GM19463 (cell line): ENCODE measurements around the gene RGSL1.

Source experiments
- ATAC-seq: cut with Tn5 transposase; IDR thresholded peaks from one replicate; pipeline ENCODE4 v1.9.1; 2021; ENCODE audit warnings: mild to moderate bottlenecking, moderate library complexity; ENCODE audit not compliant: unreplicated experiment

Gene RGSL1

DNA sequence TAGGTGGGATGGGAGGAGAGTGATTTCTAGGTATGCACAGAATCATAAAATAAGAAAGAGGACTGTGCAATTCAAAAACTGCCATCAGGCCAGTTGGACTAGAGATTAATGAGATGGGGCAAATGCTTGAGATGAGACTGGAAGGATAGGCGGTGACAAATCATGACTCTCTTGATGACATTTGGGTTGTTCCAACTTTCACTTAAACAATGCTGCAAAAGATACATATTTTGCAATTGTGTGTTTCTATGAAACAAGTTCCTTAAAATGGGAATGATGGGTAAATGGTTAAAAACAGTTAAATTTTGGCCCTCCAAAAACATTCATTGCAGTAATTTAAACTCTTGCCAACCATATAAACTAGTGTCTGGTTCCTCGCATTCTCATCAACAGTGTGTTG, 84.0 kb downstream of the RGSL1 start:
- ATAC-seq = no peak

DNA sequence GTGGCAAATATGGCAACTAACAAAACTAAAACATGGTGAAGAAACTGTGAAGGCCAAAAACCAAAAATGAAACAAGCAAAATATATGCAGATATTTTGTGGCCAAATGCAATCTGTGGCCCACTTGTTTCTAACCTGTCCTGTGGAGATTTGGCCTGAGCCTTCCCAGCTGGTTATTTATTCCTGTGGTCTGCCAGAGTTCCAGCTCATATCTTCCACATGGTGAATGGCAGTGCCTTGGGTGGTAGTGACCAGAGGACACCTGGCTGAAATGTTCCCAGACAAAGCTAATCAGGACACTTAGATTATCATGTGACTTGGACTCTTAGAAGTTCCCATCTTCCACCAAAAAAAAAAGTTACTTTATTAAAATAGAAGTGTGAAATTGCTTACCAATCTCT, 99.4 kb downstream of the RGSL1 start:
- ATAC-seq = no peak

DNA sequence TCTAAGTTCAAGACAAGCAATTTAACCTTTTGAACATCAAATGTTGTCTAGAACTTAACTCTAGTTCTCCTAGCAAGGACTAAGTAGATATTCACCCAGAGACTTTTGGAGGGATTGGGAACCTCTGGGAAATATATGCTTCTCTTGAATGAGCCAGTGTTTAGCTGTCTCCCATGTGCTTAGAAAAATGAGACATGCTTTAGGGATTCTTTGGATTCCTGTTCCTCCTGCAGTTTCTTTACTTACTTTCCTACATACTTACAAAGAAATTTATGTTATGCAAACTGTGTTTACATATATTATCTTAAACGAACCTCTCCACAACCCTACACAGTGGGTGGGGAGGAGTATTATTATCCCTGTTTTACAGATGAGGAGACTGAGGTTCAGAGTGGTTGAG, 99.9 kb downstream of the RGSL1 start:
- no peak for ATAC-seq

DNA sequence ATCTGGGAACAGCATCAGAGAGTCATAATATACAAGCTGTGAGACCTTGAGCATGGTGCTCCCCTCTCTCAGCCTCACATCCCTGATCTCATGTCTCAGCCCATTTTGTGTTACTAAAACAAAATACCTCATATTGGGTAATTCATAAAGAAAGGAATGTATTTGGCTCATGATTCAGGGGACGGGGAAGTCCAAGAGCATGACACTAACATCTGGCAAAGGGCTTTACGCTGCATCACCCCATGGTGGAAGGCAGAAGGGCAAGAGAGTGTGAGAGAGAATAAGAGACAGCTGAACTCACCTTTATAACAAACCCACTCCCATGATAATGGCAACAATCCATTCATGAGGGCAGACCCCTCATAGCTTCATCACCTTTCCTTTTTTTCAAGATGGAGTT, 102.6 kb downstream of the RGSL1 start:
- ATAC-seq = no peak

DNA sequence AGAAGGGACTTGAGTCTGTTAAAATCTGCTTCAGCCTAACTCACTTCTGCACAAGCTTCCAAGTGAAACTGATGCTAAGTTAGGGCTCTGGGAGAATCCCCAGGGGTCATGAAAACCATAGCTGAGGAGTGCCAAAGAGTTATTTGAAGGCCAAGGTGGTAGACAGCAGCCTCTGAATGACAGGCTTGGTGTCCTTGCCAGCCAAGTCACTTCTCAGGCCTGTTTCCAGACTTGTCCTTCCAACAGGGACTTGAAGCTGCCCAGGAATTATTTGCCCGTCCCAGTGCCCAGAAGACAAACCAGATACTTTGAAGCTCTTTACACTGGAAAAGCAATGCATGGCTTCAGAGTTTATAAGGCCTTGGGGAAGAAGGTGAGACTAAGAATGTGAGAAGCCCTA, 105.5 kb downstream of the RGSL1 start:
- no peak for ATAC-seq

DNA sequence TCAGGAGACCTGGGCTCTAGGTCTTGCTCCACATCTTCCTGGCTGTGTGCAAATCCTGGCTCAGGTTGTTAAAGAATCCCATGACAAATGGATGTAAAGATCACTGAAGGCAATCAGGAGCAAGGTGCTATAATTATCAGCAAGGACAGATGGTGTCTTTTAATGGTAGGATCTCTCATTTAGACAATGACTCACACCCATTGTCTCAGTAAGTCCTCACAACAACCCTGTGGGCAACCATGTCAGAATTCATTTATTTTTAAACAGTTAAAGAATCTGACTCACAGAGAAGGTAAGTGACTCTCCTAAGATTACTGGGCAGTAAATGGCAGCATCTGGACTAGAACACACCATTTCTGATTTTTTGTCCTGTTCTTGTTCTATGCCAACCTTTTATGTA, 106.3 kb downstream of the RGSL1 start:
- no peak for ATAC-seq

DNA sequence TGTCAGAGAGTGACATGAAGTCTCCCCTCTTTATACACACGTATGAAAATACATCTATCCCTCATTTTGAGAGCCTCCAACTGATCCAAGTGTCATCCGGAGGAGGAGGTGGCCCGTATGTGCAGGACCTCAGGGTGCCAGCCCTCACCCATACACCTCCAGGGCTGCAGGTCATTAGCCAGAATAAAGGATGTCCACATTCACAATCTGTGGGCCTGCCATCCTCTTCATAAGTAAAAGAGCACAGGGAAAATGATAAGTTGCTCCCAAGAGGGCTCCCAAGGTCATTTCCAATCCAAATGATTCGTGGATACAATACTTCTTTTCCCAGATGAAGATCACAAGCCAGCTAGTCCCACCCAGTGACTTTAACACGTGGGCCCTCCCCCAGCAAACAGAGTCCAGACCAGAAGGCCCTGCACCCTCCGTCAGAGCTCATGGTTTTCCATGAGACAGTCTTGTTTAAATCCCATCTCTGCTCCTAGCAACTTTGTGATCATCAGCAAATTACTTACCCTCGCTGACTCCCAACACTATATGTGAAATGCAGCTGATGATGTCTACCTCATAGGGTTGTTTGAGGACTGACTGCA, 110.5 kb downstream of the RGSL1 start:
- ATAC-seq = no peak

DNA sequence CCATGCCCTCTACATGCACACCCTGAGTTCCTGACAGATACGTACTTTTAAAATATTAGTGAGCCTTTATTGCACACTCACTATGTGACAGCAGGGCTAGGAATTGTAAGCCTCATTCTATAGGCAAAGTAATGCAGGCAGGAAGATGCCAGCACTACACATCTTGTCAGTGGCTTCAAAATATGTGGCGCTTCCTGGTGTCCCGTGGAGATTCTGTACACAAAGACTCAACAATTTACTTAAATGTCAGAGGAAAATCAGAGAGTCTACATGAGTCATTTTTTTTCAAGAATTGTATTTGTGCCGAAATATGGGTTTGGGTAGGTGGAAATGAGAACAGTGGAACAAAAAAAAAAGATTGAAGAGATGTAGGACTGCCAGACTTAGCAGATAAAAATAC, 111.5 kb downstream of the RGSL1 start:
- ATAC-seq = no peak

DNA sequence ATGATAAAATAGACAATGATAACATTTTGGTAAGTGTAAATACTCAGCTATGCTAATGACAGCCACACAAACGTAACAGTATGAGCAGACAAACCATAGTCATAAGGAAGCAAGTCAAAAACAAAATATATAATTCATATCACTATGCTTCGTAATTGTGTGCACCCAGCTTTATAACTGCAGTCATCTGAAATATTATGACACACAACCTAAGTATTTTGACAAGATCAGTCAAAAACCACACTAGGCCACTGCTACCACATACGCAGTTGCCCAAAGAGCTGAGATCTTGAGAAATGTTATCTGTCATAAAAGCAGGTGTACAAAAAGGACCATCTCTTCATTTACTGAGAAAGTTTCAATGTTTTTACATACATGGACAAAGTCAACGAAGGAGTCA, 113.1 kb downstream of the RGSL1 start:
- ATAC-seq = no peak

DNA sequence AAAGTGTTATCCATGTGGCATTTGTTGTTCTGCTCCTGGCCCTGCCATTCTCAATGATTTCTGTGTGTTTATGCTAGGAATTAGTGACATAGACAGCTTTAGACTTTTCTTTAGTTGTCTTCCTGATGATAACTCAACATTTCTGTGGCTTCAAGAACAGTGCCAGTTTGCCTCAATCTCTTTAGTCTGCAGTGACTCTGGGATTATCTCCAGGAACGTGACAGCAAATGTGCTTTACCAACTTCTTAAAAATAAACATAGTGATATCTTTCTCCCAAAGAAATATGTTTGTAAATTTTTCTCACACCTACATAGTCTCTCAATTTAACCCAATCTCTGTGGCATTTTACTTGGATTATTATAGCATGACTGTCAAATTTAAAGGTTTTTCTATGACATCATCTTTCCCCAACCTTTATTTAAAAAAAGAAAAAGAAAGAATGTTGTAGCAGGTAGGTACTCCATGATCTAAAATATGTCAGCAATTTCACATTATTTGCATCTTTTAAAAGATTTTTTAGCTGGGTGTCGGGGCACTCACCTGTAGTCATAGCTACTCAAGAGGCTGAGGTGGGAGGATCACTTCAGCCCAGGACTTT, 114.6 kb downstream of the RGSL1 start:
- ATAC-seq = no peak

DNA sequence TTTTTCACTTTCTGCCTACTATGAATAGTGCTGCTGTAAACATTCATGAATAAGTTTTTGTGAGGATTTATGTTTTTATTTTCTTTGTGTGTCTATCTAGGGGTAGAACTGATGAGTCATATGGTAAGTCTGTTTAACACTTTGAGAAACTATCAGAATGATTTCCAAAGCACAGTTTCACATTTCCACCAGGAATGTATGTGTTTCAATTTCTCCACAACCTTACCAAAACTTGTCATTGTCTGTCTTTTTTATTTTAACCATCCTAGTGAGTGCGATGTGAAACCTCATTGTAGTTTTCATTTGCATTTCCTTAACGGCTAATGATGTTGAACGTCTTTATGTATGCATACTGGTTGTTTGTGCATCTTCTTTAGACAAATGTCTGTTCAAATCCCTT, 115.6 kb downstream of the RGSL1 start:
- no peak for ATAC-seq

DNA sequence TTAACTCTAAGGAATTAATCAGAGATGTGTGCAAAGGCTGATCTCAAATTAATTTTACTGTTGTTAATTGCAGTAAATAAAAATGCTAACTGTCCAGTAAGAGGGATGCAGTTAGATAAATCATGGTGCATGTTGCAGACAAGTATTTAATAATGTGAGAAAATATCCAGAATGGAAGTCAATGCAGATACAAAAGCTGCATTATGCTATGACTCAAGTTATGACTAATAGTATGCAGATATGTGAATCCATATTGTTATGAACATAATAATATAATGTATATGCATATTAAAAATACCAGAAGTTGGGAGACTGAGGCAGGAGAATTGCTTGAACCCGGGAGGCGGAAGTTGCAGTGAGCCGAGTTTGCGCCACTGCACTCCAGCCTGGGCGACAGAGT, 117.7 kb downstream of the RGSL1 start:
- ATAC-seq = no peak

DNA sequence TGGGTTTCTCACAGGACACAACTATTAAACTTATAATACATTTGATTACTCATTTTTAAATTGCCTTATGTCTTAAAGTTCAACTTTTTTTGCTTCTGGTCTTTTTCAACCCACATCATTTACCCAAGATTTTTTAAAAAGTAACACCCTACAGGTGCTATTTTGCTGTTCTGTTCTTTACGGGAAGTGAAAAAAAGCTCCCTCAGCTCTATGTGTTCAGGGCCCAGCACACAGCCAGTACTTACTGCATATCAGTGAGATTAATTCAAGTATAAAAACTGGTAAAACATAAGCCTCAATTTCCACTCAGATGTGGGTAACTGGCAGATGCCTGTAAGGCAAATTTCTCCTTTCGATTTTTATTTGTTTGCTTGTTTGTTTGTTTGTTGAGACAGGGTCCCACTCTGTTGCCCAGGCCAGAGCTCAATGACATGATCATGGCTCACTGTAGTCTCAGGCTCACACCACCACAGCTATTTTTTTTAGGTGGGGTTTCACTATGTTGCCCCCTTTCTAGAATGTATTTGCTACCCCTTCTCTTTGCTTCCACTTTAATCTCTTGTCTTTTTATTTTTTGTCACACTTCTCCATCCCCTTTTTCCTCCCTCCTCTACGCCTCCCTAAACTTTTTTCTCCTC, 118.8 kb downstream of the RGSL1 start:
- no peak for ATAC-seq

DNA sequence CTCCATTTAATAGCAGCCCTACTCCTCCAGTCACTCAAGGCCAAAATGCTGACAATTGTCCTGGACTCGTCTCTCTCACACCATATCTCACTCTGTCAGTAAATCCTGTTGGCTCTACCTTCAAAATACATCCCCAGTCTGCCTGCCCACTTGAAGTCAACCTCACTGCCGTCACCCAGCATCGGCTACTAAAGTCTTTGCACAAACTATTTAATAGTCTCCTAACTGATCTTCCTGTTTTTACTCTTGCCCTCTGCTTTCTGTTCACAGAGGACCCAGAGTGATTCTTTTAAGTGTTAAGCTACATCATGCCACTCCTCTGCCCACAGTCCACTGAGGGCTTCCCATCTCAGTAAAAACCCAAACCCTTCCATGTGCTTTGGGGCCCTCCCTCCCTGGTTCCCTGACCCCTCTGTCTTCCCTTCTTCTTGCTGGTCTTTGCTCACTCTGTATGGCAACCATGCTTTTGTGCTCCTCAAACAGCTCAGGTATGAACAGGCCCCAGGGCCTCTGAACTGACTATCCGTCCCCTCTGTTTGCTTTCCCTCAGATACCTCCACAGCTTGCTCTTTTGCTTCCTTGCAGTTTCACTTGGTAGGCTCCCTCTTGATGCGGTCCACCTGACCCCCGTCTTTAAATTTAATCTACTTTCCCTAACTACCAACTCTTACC, 120.1 kb downstream of the RGSL1 start:
- ATAC-seq = no peak

DNA sequence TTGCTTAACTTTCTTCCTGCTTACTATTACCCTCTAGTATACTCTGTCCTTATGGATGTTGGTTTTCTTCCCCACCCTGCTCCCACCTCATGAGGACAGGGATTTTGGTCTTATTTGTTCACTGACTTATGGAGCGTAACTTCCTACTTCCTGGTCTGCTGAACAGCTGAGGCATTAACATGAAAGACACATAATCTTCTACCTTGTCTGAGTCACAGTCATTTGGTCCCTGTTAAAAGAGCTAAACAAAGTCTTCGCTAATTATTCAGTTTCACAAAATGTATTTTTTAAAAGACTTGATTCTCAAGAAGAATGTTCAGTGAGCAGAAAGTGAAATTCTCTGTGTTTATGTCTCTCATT, 120.6 kb downstream of the RGSL1 start:
- ATAC-seq = no peak

DNA sequence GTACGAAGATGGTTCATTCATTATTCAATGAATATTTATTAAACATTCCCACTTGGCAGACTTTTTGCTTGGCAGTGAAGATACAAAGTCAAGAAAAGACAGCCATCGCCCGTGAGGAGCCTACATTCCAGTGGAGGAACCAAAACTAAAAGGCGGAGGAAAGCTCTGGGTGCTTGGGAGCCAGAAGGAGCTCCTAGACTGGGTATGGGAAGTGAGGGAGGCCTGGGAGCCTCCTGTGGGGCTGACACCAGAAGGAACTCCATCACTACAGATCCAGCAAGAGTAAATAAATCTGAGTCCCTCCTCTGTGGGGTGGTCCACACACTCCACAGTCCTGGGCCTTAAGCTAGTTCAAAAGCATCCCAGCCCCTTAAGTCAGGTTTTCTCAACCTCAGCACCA, 124.2 kb downstream of the RGSL1 start:
- ATAC-seq = no peak

DNA sequence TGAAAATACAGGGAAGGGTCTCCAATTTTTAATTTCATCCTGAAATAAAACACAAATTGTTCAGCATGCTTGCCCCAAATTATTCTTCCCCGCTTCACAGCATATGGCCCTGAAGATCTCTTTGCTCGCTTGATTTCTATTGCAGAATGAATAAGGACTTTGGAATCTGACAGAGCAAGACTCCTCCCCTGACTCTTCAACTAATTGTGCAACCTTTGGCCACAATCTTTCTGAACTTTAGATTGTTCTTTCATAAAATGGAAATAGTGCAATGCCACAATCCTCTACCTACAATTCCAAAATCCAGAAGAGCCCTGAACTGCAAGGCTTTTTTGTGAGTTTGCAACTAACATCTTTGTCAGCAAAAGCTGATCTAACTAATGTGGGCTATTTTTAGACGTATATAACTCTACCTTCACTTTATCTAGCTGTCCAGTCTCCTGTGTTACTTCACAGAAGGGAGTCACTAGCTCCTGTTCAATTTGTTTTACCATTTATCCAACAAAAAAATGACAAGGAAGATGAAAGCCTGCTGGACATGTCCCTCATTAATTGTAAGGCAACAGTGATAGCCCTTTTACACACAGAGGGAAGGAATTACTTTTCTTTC, 125.7 kb downstream of the RGSL1 start:
- ATAC-seq = no peak

DNA sequence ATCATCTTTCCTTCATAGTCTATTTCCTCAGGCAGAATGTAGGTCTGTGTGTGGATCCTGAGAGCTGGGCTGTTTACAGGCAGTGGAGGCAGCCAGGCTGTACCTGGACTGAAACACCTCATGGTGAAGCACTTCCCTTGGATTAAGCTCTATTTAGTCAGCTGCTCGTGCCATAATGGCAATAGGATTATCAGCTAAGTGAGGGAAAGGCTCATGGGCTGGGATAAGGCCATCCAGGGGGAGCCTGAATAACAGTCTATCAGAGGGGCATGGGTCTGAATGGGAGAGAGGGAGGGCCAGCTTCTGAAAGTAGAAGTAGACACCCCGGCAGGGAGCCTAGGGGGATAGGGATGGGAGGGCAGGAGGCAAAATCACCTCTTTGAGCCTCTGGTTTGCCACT, 130.8 kb downstream of the RGSL1 start:
- ATAC-seq = no peak

DNA sequence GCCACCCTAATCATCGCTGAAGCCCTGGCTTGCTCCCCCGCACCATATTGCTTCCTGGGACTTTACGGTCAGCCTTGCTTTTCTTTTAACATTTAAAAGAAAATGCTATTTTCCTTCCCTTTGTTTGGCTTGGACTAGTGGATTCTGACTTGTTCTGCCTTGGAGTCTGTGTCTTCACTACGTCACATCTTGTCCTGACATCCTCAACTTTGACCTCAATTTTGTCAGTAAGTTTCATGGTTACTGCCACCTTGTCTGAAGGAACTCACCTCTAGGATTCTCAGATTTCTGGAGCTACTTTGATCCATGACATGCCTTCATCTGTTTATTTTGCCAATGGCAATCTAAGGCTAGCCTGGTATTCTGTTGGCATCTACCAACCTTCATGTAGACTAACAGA, 134.8 kb downstream of the RGSL1 start:
- ATAC-seq = no peak

DNA sequence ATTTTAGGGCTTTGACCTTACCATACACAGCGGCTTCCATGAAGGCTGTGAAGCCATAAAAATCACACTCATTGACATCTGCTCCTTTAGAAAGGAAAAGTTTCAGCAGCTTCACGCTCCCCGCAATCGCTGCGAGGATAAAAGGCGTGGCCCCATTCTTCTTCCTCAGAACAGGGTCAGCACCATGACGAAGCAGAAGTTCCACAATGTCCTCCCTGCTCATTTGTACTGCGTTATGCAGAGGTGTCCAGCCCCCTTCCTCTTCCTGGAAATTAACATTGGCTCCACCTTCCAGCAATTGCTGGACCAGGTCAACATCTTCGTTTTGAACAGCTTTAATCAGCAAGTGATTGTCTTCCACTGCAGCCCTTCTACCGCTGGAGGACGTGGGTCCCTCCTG, 136.4 kb downstream of the RGSL1 start:
- ATAC-seq = no peak

DNA sequence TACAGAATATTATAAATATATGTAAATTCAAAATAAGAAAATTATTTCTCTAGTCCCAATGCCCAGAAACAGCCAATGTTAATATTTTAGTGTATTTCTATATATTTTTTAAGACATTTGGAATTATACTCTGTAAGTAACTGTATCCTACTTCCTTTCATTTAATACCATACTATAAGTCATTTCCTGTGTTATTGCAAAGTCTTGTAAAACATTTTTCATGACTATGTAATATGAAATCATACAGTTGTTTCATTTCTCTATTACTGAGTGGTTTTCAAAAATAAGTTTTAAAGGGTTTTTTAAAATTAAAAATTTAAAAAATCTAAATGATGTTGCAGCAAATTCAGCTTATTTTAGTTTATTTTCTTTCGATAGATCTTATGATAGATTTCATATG, 137.1 kb downstream of the RGSL1 start:
- no peak for ATAC-seq
